Measurements from ENCODE around the gene PDE7B. TPM values are rescaled to one million over a fixed set of nuclear protein-coding genes. Genes with fewer than 3 reads are reported as not detected.
A peak's percentile ranks its signal among the peaks of the same experiment; 100 is the strongest.

PDE7B gene
- total and polyA plus RNA-seq, 2 donors (not counting 1 experiment from before 2014, with no cell fraction given) = 2.6 to 7.5 TPM

- H3K4me3 ChIP-seq (ENCODE audit: control extremely low read depth in 1 of 5, extremely low read depth in 1 of 5, insufficient read depth in 1 of 5, low read depth in 2 of 5, low read length in 4 of 5) = peak overlapping the region in 3 of 5 experiments; percentile 25 to 49 (median 38)
- H3K9me3 ChIP-seq (ENCODE audit: control extremely low read depth in 1 of 3, control insufficient read depth in 2 of 3, insufficient read depth in 1 of 3, low read length in 2 of 3) = no peaks in the 10 kb centered on the region
- H3K4me1 Mint-ChIP-seq = peaks cover 12% of the 10 kb centered on the region
- H4K20me1 ChIP-seq (ENCODE audit: control insufficient read depth, insufficient read depth, low read length, poor library complexity, severe bottlenecking) = no peaks in the 10 kb centered on the region
- H3K4me3 Mint-ChIP-seq = peak overlapping the region; percentile 51
- ChIA-PET POLR2A (no interaction called here), CTCF (interaction anchor here (0.7 to 4.1 kb wide), 43 partner anchors 9 to 784 kb away, joined by 3 to 62 read pairs (median 5); partner anchors contain the start of gene MTFR2)
- TF ChIP-seq CTCF (IDR thresholded peaks at IDR 0.05) (no peak), EZH2 (IDR thresholded peaks at IDR 0.05; ENCODE audit: borderline replicate concordance, insufficient read depth, low read depth, low read length, poor library complexity, severe bottlenecking) (no peak)
- no peak overlapping the region for H3K27ac ChIP-seq (ENCODE audit: low read length in 2 of 2)
- H3K79me2 ChIP-seq (ENCODE audit: control insufficient read depth, insufficient read depth, low read length) = no peaks in the 10 kb centered on the region
- peak overlapping the region; percentile 75 for H2AFZ ChIP-seq (ENCODE audit: insufficient read depth, low read depth, low read length, poor library complexity, severe bottlenecking)
- intact Hi-C loops (cut with micrococcal nuclease) = loop anchor here (1.0 kb wide), 5 partner anchors 318 to 776 kb away; no protein-coding TSS in a partner anchor
- no peaks in the 10 kb centered on the region for H3K36me3 ChIP-seq (replicated peaks in 1 of 2; ENCODE audit: control extremely low read depth in 1 of 2, control insufficient read depth in 1 of 2, extremely low read depth in 1 of 2, insufficient read depth in 2 of 2, low read length in 1 of 2)
- ATAC-seq (ENCODE audit: low read depth) = no peak
- no peak overlapping the region for H3K27ac Mint-ChIP-seq
- no peaks in the 10 kb centered on the region for H3K27me3 ChIP-seq (replicated peaks in 1 of 4; ENCODE audit: control extremely low read depth in 1 of 4, control insufficient read depth in 3 of 4, insufficient read depth in 4 of 4, low read length in 3 of 4)
- H3K9ac ChIP-seq (ENCODE audit: low read length) = peak overlapping the region; percentile 53
- DNase-seq = no peak
- 95% methylated on average over 4 of the region's 4 CpGs for WGBS (ENCODE audit: insufficient coverage)
- peaks cover 10 to 14% of the 10 kb centered on the region in 2 donors for H3K4me1 ChIP-seq (ENCODE audit: control insufficient read depth in 2 of 2, insufficient read depth in 2 of 2, low read length in 2 of 2)
- H3K9me3 Mint-ChIP-seq (ENCODE audit: insufficient read depth) = no peaks in the 10 kb centered on the region
- peak overlapping the region; percentile 74 for H3K4me2 ChIP-seq (replicated peaks; ENCODE audit: low read depth, low read length, poor library complexity, severe bottlenecking)
- peaks cover 3% of the 10 kb centered on the region for H3K27me3 Mint-ChIP-seq
These were observed 375.3 kb downstream of the PDE7B start for GRCh38 chr6:136226674-136227377.

DNA sequence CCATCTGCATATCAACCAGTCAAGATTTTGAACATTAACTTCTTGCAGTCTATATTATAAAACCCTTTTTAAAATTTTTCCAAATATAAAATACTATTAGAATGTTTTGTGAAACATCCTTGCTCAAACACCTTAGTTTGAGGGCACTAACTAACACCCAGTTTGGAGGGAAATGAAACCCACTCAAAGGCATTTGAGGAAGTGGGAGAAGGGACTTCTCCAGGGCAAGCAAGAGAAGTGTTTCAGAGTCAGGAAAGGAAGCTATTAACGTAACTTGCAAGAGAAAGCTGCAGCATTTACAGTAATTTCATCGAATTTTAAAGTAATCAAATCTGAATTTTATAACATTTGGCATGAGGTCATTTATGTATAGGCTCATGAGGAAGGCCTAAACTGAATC is 377.3 kb downstream of the PDE7B start:
- Mint-ChIP-seq H3K9me3 (ENCODE audit: insufficient read depth) (no peaks in the 10 kb centered on the region), H3K4me3 (no peak overlapping the region), H3K4me1 (peaks cover 12% of the 10 kb centered on the region), H3K27ac (no peak overlapping the region), H3K27me3 (no peaks in the 10 kb centered on the region)
- Histone ChIP-seq H3K79me2 (ENCODE audit: control insufficient read depth, insufficient read depth, low read length) (no peaks in the 10 kb centered on the region), H3K27ac (ENCODE audit: low read length in 2 of 2) (no peak overlapping the region), H3K4me2 (replicated peaks; ENCODE audit: low read depth, low read length, poor library complexity, severe bottlenecking) (peak overlapping the region; percentile 14), H3K4me3 (ENCODE audit: control extremely low read depth in 1 of 5, extremely low read depth in 1 of 5, insufficient read depth in 1 of 5, low read depth in 2 of 5, low read length in 4 of 5) (no peak overlapping the region), H2AFZ (ENCODE audit: insufficient read depth, low read depth, low read length, poor library complexity, severe bottlenecking) (no peak overlapping the region), H3K36me3 (replicated peaks in 1 of 2; ENCODE audit: control extremely low read depth in 1 of 2, control insufficient read depth in 1 of 2, extremely low read depth in 1 of 2, insufficient read depth in 2 of 2, low read length in 1 of 2) (no peaks in the 10 kb centered on the region), H3K4me1 (ENCODE audit: control insufficient read depth in 2 of 2, insufficient read depth in 2 of 2, low read length in 2 of 2) (peaks cover 10 to 14% of the 10 kb centered on the region in 2 donors), H3K27me3 (replicated peaks in 1 of 4; ENCODE audit: control extremely low read depth in 1 of 4, control insufficient read depth in 3 of 4, insufficient read depth in 4 of 4, low read length in 3 of 4) (no peaks in the 10 kb centered on the region), H4K20me1 (ENCODE audit: control insufficient read depth, insufficient read depth, low read length, poor library complexity, severe bottlenecking) (no peaks in the 10 kb centered on the region), H3K9me3 (ENCODE audit: control extremely low read depth in 1 of 3, control insufficient read depth in 2 of 3, insufficient read depth in 1 of 3, low read length in 2 of 3) (no peaks in the 10 kb centered on the region), H3K9ac (ENCODE audit: low read length) (no peak overlapping the region)
- DNase-seq (peak; percentile 33), ATAC-seq (ENCODE audit: low read depth) (no peak)
- intact Hi-C loops (cut with micrococcal nuclease) = no loop called here
- CTCF ChIA-PET = interaction anchor here (4.1 kb wide), 1 partner anchor 318 kb away, joined by 43 read pairs; no protein-coding TSS in a partner anchor
- WGBS (ENCODE audit: insufficient coverage) = no CpG with 5 or more reads among the region's 2 CpGs
- POLR2A ChIA-PET = no interaction called here
- no peak for TF ChIP-seq CTCF (IDR thresholded peaks at IDR 0.05)
- no peak for TF ChIP-seq EZH2 (IDR thresholded peaks at IDR 0.05; ENCODE audit: borderline replicate concordance, insufficient read depth, low read depth, low read length, poor library complexity, severe bottlenecking)
